ENCODE measurements around the gene RANBP9. TPM values are rescaled to one million over a fixed set of nuclear protein-coding genes. Genes with fewer than 3 reads are reported as not detected.

RANBP9 gene
- total RNA-seq, 1 donor from 2014 or later = 50.2 TPM

DNA sequence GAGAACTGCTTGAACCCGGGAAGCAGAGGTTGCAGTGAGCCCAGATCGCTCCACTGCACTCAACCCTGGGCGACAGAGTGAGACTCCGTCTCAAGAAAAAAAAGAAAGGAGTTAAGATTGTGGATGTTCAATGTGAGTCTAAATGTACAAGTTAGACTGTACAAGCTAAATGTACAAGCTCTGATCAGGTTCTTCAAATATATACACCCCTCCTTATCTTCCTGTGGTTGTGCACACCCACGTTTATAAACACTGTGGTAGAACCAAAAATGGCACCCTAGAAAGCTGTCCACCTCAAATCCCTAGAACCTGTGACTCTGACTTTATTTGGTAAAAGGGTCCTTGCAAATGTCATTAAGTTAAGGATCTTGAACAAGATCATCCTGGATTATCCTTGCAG is 11.2 kb upstream of the RANBP9 start:
- peaks cover 6% of the 10 kb centered on the region for H3K36me3 Mint-ChIP-seq (ENCODE audit: unreplicated experiment)
- TF ChIP-seq, protein P1, sequence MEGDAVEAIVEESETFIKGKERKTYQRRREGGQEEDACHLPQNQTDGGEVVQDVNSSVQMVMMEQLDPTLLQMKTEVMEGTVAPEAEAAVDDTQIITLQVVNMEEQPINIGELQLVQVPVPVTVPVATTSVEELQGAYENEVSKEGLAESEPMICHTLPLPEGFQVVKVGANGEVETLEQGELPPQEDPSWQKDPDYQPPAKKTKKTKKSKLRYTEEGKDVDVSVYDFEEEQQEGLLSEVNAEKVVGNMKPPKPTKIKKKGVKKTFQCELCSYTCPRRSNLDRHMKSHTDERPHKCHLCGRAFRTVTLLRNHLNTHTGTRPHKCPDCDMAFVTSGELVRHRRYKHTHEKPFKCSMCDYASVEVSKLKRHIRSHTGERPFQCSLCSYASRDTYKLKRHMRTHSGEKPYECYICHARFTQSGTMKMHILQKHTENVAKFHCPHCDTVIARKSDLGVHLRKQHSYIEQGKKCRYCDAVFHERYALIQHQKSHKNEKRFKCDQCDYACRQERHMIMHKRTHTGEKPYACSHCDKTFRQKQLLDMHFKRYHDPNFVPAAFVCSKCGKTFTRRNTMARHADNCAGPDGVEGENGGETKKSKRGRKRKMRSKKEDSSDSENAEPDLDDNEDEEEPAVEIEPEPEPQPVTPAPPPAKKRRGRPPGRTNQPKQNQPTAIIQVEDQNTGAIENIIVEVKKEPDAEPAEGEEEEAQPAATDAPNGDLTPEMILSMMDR (IDR thresholded peaks at IDR 0.05; ENCODE audit: partially characterized antibody, unreplicated experiment) = no peak
- H3K9me3 Mint-ChIP-seq (ENCODE audit: unreplicated experiment) = peaks cover 2% of the 10 kb centered on the region
- no peaks in the 10 kb centered on the region for H3K27me3 Mint-ChIP-seq (ENCODE audit: unreplicated experiment)
- no peak overlapping the region for H3K4me3 Mint-ChIP-seq (ENCODE audit: unreplicated experiment)
- no peaks in the 10 kb centered on the region for H3K4me1 Mint-ChIP-seq (ENCODE audit: low read depth, unreplicated experiment)
- no peak overlapping the region for H3K27ac Mint-ChIP-seq (ENCODE audit: unreplicated experiment)
- no peak for DNase-seq

DNA sequence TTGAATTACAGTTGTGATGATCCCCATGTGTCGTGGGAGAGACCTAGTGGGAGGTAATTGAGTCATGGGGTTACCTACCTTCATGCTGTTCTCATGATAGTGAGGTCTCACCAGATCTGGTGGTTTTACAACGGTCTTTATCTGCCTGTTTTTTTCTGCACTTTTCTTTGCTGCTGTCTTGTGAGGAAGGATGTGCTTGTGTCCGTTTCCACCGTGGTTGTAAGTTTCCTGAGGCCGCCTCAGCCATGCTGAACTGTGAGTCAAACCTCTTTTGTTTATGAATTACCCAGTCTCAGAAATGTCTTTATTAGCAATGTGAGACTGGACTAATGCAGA is 6.5 kb upstream of the RANBP9 start:
- H3K27ac Mint-ChIP-seq (ENCODE audit: unreplicated experiment) = no peak overlapping the region
- H3K9me3 Mint-ChIP-seq (ENCODE audit: unreplicated experiment) = peaks cover 6% of the 10 kb centered on the region
- TF ChIP-seq, protein P1 (IDR thresholded peaks at IDR 0.05; ENCODE audit: partially characterized antibody, unreplicated experiment) = no peak
- H3K4me1 Mint-ChIP-seq (ENCODE audit: low read depth, unreplicated experiment) = no peaks in the 10 kb centered on the region
- DNase-seq = no peak
- H3K4me3 Mint-ChIP-seq (ENCODE audit: unreplicated experiment) = no peak overlapping the region
- no peaks in the 10 kb centered on the region for H3K27me3 Mint-ChIP-seq (ENCODE audit: unreplicated experiment)
- H3K36me3 Mint-ChIP-seq (ENCODE audit: unreplicated experiment) = peaks cover 16% of the 10 kb centered on the region

DNA sequence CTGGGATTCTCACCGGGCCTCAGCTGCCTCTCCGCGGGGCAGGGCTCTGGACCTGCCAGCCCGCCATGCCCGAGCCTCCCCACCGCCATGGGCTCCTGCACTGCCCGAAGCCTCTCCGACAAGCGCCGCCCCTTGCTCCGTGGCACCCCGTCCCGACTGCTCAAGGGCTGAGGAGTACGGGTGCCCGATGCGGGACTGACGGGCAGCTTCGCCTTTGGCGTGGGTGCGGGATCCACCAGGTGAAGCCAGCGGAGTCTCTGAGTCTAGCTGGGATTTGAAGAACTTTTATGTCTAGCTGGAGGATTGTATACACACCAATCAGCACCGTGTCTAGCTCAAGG is 5.3 kb upstream of the RANBP9 start:
- Mint-ChIP-seq H3K4me3 (ENCODE audit: unreplicated experiment) (no peak overlapping the region), H3K9me3 (ENCODE audit: unreplicated experiment) (peaks cover 6% of the 10 kb centered on the region), H3K36me3 (ENCODE audit: unreplicated experiment) (peaks cover 16% of the 10 kb centered on the region), H3K27ac (ENCODE audit: unreplicated experiment) (no peak overlapping the region), H3K4me1 (ENCODE audit: low read depth, unreplicated experiment) (no peaks in the 10 kb centered on the region), H3K27me3 (ENCODE audit: unreplicated experiment) (no peaks in the 10 kb centered on the region)
- TF ChIP-seq, protein P1 (IDR thresholded peaks at IDR 0.05; ENCODE audit: partially characterized antibody, unreplicated experiment) = no peak
- no peak for DNase-seq

DNA sequence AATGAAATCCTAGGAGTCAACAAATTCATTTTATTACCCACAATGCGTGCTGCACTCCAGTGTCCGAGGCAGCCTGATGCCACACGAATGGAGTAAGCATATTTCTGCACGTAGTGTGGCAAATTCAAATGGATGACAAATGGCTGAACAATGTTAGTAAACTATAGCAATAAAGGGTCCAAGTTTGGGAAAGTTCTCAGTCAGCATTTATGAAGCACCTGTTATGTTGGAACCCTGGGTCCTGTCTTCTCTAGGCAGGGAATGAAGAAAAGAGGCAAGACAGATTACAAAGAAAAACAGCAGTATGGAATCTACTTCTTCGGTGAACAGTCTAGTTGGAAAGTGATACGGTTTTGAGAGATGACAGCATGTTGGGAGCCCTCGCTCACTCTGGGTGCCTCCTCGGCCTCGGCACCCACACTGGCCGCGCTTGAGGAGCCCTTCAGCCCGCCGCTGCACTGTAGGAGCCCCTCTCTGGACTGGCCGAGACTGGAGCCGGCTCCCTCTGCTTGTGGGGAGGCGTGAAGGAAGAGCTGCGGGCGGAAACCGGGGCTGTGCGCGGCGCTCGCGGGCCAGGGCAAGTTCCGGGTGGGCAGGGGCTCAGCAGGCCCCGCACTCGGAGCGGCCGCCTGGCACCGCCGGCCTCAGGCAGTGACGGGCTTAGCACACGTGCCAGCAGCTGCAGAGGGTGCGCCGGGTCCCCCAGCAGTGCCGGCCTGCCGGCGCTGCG is 4.8 kb upstream of the RANBP9 start:
- Mint-ChIP-seq H3K36me3 (ENCODE audit: unreplicated experiment) (peaks cover 16% of the 10 kb centered on the region), H3K9me3 (ENCODE audit: unreplicated experiment) (peaks cover 6% of the 10 kb centered on the region), H3K4me1 (ENCODE audit: low read depth, unreplicated experiment) (no peaks in the 10 kb centered on the region), H3K27me3 (ENCODE audit: unreplicated experiment) (no peaks in the 10 kb centered on the region), H3K4me3 (ENCODE audit: unreplicated experiment) (no peak overlapping the region), H3K27ac (ENCODE audit: unreplicated experiment) (no peak overlapping the region)
- no peak for DNase-seq
- TF ChIP-seq, protein P1 (IDR thresholded peaks at IDR 0.05; ENCODE audit: partially characterized antibody, unreplicated experiment) = no peak

DNA sequence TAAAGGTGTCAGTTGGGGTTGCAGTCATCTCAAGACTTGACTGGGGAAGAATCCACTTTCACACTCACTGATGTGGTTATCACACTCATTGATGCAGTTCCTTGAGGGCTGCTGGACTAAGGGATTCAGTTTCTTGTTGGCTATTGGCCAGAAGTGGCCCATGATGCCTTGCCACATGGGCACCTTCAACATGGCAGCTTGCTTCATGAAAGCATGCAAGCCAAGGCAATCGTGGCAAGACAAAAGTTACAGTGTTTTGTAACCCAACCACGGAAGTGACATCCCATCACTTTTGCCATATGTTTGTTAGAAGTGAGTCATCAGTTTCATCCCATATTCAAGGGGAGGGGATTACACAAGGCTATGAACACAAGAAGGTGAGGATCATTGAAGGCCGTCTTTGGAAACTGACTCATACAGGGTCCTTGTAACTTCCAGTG is 3.8 kb upstream of the RANBP9 start:
- Mint-ChIP-seq H3K4me3 (ENCODE audit: unreplicated experiment) (no peak overlapping the region), H3K4me1 (ENCODE audit: low read depth, unreplicated experiment) (no peaks in the 10 kb centered on the region), H3K9me3 (ENCODE audit: unreplicated experiment) (peaks cover 8% of the 10 kb centered on the region), H3K36me3 (ENCODE audit: unreplicated experiment) (peaks cover 16% of the 10 kb centered on the region), H3K27me3 (ENCODE audit: unreplicated experiment) (no peaks in the 10 kb centered on the region), H3K27ac (ENCODE audit: unreplicated experiment) (no peak overlapping the region)
- DNase-seq = no peak
- TF ChIP-seq, protein P1 (IDR thresholded peaks at IDR 0.05; ENCODE audit: partially characterized antibody, unreplicated experiment) = no peak

Data from glutamatergic neuron (in vitro differentiated cells).